Activated naive CD8-positive, alpha-beta T cell treated with anti-CD3 and anti-CD28 coated beads, Interleukin-2, amount 50 U/mL, for 24 hours (primary cell): ENCODE measurements around the gene CDSN.
"Not testable (repeated sequence)": the region's sequence is repeated elsewhere in the genome, so short reads cannot be mapped to it uniquely, and the experiment has no call there.

ENCODE experiments used
- ATAC-seq: fragments of 150-1000 bp; cut with Tn5 transposase; one replicate; pipeline ENCODE4 v1.10.0; 2021
- DNase-seq: peaks from one replicate; pipeline ENCODE4 v3.0.0; 2021
- H3K27ac Mint-ChIP-seq: one replicate; pipeline ENCODE4 v1.8.0; 2021; ENCODE audit warnings: mild to moderate bottlenecking, mixed read lengths
- H3K27me3 Mint-ChIP-seq: one replicate; pipeline ENCODE4 v1.8.0; 2021; ENCODE audit warnings: mixed read lengths
- H3K36me3 Mint-ChIP-seq: one replicate; pipeline ENCODE4 v1.8.0; 2021; ENCODE audit warnings: low read depth, mixed read lengths
- H3K4me1 Mint-ChIP-seq: one replicate; pipeline ENCODE4 v1.8.0; 2021; ENCODE audit warnings: mixed read lengths
- H3K4me3 Mint-ChIP-seq: one replicate; pipeline ENCODE4 v1.8.0; 2021; ENCODE audit warnings: mild to moderate bottlenecking, moderate library complexity, mixed read lengths
- H3K9me3 Mint-ChIP-seq: one replicate; pipeline ENCODE4 v1.8.0; 2021; ENCODE audit warnings: mixed read lengths

CDSN gene

DNA sequence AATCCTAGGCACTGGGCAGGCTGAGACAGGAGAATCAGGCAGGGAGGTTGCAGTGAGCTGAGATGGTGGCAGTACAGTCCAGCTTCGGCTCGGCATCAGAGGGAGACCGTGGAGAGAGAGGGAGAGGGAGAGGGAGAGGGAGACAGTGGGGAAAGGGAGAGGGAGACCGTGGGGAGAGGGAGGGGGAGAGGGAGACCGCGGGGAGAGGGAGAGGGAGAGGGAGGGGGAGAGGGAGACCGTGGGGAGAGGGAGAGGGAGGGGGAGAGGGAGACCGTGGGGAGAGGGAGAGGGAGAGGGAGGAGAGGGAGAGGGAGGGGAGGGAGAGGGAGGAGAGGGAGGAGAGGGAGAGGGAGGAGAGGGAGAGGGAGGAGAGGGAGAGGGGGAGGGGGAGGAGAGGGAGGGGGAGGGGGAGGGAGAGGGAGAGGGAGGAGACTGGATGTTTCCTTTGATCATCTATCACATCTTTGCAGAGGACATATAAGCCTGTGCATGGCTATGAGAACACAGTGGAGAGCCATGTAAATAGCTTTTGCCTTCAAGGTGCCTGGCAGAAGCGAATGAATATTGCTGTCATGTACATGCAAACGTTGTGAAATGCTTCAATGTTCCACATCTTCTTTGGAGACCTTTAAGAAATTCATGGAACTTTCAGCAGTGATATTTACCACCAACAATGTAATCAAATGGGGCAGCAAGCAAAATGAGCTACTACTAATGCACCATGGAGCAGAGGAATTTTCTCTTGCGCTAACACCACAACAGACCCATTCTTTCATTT is 52.2 kb downstream of the CDSN start:
- H3K27me3 Mint-ChIP-seq, H3K36me3 Mint-ChIP-seq, H3K4me1 Mint-ChIP-seq, H3K4me3 Mint-ChIP-seq, H3K9me3 Mint-ChIP-seq, H3K27ac Mint-ChIP-seq, ATAC-seq, DNase-seq: not testable (repeated sequence)

DNA sequence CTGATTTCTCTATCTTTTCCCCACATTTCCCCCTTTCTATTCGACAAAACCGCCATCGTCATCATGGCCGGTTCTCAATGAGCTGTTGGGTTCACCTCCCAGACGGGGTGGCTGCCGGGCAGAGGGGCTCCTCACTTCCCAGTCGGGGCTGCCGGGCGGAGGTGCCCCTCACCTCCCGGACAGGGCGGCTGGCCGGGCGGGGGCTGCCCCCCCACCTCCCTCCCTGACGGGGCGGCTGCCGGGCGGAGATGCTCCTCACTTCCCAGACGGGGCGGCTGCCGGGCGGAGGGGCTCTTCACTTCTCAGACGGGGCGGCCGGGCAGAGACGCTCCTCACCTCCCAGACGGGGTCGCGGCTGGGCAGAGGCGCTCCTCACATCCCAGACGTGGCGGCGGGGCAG is 53.2 kb downstream of the CDSN start:
- not testable (repeated sequence) for DNase-seq, H3K27ac Mint-ChIP-seq, H3K27me3 Mint-ChIP-seq, H3K4me3 Mint-ChIP-seq, H3K9me3 Mint-ChIP-seq, H3K36me3 Mint-ChIP-seq, H3K4me1 Mint-ChIP-seq, ATAC-seq

DNA sequence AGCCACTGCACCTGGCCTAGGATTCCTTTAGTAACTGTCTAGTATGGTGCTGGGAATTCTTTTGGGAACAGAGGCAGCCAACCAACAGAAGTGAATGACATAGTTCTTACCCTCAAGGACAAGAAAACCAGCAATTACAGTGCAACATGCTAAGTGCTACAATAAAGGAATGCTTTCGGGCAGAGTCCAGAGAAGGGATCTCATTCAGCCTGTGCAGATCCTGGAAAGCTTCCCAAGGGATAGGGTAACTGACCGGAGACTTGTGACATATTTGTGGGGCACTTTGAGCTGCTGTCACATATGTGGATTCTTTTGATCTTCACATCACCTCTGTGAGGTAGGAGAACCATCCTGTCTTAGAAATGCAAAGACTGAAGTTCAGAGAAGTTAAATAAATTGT is 54.7 kb downstream of the CDSN start:
- ATAC-seq (no peak), DNase-seq (no peak)
- Mint-ChIP-seq H3K27ac (no peak overlapping the region), H3K9me3 (no peaks in the 10 kb centered on the region), H3K4me1 (peaks cover 4% of the 10 kb centered on the region), H3K4me3 (no peak overlapping the region), H3K27me3 (peaks cover 5% of the 10 kb centered on the region), H3K36me3 (no peaks in the 10 kb centered on the region)
